Mesenteric fat pad (tissue), 1 donor: Measurements from ENCODE around the gene LRP4. TPM values are rescaled to one million over a fixed set of nuclear protein-coding genes. Genes with fewer than 3 reads are reported as not detected.
A peak's percentile ranks its signal among the peaks of the same experiment; 100 is the strongest.
"Not testable (repeated sequence)": the region's sequence is repeated elsewhere in the genome, so short reads cannot be mapped to it uniquely, and the experiment has no call there.

Source experiments
- DNase-seq: peaks from one replicate; pipeline ENCODE4 v3.0.0-alpha.2; 2020; ENCODE audit warnings: low spot score
- long read RNA-seq: library from polyadenylated mRNA; unstranded; transcript quantifications from one replicate; pipeline ENCODE4 v2.0.0, GENCODE V29; 2020
- total RNA-seq: library from RNA; stranded (reverse); fragmentation: NEBNext Ultra II Directional; extraction: Animal tissue kit (Norgen Biotek cat#: 25700); gene quantifications from one replicate; pipeline ENCODE4 v1.2.1, GENCODE V29; 2021
- donor health status: DM: yes; HTN: yes; CAD: no.

LRP4 gene
- 3.1 TPM for total RNA-seq
- long read RNA-seq = 0 reads

GRCh38 chr11:46918083-46918787, at the start of gene LRP4:
Gene LRP4, minus strand, starts transcription at chr11:46918550. Its CDS starts 171 bp downstream, at chr11:46918379.
- DNase-seq = no peak

- no peak for DNase-seq
Observed at GRCh38 chr11:46967962-46968361, 49.6 kb upstream of the LRP4 start.

GRCh38 chr11:46966773-46967172, 48.4 kb upstream of the LRP4 start:
- DNase-seq = no peak

- DNase-seq = no peak
Observed at GRCh38 chr11:46963844-46964243, 45.5 kb upstream of the LRP4 start.

GRCh38 chr11:46961886-46962285, 43.5 kb upstream of the LRP4 start:
- not testable (repeated sequence) for DNase-seq

GRCh38 chr11:46961041-46961440, 42.7 kb upstream of the LRP4 start:
- no peak for DNase-seq

DNA sequence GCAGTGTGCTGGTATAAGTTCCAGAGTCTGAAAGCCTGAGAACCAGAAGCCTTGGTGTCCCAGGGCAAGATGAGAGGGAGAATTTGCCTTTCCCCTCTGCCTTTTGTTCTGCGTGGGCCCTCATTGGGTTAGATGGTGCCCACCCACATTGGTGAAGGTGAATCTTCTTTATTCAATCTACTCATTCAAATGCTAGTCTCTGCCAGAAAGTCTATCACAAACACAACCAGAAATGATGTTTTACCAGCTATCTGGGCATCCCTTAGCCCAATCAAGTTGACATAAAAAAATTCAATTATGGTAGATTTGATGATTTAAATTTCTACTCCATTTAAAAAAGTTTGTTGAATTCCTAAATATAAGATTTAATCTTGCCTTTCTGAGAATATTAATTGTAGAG, 40.4 kb upstream of the LRP4 start:
- no peak for DNase-seq

DNA sequence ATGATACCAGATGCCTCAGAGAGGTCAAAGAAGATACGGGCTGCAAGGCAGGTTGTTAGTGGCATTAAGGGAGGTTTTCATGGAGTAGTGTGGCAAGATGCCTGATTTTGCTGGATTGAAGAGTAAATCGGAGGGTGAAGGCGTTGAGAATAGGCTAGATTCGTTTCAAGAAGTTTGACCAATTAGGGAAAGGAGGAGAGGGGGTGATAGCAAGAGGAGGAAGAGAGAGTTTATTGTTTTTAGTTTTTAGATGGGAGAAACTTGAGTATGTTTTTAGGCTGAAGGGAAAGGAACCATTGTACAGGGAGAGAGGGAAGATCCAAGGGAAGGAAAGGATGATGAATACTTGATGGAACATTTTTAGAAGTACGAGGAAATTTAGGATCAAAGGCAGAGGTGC, 34.7 kb upstream of the LRP4 start:
- no peak for DNase-seq

DNA sequence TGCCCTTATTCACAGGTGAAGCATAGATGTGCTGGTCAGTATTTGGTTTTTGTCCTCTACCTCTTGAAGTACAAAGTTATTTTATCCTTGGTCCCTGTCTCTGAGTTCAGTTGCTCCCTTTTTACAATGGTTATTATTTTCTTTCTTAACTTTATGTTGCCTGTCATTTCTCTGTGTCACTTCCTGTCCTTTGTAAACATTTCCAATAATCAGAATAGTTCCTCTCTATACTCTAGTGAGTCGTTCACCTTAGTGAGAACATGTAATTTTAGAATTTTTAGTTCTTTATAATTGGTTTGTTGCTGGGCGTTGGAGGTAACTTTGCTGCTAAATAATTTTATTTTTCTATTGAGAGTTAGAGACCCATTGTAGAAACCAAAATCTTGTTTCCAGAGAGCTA, 34.2 kb upstream of the LRP4 start:
- DNase-seq = no peak

- no peak for DNase-seq
Observed at GRCh38 chr11:46951864-46952263, 33.5 kb upstream of the LRP4 start.

DNA sequence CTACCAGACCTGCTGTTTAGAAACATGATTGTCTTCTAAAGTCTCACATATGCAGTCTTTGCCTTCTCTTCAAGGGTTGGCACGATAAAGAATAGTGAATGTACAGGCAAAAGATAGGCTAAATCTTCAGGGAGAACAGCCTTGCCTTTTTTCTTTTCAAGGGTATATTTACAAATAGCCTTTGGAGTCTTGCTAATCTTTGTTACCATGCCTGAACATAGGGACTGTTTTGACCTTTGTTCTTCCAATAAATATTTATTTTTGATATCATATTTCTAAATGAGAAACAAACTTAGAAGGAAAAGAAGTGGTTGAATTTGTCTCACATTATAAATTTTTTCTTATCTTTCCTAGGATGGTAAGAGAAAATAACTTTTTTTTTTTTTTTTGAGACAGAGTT, 30.9 kb upstream of the LRP4 start:
- DNase-seq = no peak

DNA sequence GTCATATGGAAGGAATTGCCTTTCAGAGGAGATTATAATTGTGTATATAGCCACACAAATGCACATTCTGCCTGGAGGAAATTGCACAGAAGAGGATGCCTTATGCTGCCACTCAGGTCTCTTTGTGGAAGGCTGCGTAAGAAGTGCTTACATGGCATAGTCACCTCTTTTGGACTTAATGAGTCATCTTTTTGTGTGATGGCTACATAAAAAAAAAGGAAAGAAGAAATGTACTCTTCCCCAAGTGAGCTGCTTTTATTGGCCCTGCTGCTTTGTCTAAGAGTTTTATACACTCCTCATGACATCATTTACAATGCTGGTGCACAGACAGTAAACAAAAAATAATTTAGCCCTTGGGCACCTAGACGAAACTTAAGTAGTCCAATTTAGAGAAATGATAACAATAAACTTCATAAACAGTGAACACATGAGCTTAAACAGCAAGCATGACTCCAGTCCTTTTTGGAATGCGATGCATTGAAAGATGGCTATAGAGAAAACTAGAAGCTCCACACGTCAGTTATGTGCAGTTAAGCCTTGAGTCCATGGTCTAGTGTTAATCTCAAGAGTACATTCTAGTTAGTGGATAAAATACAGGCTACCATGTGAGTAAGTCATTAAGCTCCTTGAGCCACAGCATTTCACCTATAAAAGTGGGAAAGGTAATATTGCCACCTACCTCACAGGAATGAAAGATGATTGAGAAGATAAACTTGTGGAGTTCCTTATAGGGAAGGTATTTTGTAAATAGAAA, 30.2 kb upstream of the LRP4 start:
- DNase-seq = no peak

GRCh38 chr11:46947399-46948077, 29.2 kb upstream of the LRP4 start:
- no peak for DNase-seq

DNA sequence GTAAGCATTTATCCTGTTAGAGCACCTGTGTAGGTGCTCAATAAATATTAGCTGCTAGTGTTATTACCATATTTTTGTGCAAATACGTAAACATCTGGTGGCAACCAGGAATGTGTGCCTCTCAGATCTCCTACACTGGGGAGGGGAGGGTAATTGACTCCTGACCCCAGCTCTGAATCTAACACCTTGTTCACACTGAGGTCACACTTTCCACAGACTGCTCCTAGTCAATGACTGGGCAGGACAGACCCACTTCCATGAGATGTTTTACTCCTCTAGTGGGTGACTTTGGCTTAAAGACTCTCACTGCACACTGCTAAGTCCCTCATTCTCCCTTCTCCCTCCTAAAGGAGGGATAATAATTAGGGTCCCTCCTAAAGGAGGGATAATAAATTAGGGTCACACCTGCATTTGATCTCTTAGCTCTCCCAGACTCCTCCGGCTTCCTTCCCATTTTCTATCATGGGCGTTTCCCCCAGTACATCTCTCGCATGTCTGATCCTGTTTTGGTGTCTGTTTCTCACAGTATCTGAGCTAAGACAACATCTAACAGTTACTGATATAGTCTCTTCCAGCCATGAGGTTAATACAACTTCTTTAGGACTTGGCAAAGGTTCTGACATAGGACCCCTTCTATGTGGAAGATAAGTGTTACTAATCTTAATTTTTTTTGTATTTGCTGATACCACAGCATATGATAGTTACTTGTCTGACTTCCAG, 26.2 kb upstream of the LRP4 start:
- no peak for DNase-seq

DNA sequence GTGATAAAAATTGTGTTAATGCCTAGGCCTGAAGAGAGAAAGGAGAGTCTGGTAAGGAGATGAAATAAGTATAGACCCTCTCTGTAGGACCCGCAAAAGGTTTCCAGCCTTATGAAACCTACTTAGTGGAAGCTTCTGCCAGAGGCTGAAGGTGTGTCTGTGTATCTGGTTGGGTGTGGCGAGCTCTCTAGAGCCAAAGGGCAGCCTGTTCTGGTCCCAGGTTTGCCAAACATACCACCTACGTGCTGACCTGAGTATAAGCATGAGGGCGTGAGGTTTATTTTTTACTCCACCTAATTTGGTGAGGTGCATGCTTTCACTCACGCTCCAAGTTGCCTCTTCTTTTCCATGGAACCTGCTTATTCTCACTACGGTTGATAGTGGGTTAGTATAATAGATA, 23.8 kb upstream of the LRP4 start:
- no peak for DNase-seq

DNA sequence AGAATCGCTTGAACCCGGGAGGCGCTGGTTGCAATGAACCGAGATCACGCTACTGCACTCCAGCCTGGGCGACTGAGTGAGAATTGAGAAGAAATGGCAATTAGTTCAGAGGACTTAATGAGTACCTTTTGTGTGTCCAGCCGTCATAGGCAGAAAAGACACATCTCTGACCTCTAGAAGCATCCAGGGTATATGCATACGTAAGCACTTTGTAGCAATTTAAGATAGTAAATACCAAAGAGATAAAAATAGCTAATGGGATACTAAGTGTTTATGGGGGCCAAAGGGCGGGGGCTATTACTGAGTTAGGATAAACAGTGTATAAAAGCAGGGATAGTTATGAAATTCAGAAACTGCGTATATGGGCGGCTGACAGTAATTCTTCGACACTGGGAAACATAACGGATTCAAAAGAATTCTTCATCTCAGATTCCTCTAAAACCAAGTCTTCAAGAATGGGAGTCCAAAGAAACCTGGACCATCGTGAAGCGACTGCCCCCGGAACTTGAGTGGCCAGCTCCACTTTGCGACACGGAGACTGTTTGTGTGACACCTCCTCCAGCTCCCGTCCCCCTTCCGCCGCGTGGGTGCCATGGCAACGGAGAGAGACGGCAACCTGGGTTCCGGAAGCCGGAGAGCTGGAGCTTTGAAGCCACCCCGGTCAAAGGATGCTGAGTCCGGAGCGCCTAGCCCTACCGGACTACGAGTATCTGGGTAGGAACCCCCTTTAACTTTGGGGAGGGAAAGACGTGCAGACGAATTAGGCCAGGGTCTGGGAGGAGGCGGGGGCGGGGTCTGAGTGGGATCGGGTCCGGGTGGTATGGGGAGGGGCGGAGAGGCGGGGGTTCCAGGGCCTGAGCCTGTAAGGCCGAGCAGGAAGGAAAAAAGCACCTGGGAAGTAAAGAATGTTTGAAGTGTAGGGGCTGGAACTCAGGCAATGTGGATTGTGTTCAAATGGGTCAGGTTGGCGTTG, 18.1 kb upstream of the LRP4 start, which contains the start of gene CSTPP1:
TSS of gene CSTPP1 (plus strand) at position 624 of the 973 bp plus-strand sequence. CDS start at position 669, 45 bp downstream.
- DNase-seq = peak; percentile 96

DNA sequence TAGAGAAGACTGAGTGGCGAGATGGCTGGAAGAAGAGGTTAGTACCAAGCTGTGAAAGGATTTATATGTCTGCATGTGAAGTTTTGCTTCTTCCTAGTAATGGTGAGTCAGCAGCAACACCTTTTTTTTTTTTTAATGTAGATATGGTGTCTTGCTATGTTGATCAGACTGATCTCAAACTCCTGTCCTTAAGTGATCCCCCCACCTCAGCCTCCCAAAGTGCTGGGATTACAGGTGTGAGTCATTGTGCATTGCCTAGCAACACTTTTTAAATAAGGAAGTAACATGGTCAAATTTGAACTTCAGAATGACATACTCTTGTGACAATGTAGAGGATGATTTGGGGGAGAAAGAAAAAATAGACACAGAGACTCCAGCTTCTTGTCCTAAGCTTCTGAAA, 11.7 kb upstream of the LRP4 start:
- no peak for DNase-seq

DNA sequence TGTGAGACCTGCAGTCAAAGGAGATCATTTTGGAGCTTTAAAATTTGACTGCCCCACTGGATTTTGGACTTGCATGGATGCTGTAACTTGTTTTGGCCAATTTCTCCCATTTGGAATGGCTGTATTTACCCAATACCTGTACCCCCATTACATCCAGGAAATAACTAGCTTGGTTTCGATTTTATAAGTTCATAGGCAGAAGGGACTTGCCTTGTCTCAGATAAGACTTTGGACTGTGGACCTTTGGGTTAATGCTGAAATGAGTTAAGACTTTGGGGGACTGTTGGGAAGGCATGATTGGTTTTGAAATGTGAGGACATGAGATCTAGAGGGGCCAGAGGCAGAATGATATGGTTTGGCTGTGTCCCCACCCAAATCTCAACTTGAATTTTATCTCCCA, 10.4 kb upstream of the LRP4 start:
- not testable (repeated sequence) for DNase-seq

DNA sequence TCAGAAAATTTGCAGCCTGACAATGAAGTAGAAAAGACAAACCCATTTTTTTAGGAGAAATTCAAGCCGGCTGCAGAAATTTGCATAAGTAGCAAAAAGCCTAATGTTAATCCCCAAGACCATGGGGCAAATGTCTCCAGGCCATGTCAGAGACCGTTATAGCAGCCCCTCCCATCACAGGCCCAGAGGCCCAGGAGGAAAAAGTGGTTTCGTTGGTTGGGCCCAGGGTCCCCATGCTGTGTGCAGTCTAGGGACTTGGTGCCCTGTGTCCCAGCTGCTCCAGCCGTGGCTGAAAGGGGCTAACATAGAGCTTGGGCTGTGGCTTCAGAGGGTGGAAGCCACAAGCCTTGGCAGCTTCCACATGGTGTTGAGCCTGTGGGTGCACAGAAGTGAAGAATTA, 9.6 kb upstream of the LRP4 start:
- not testable (repeated sequence) for DNase-seq

DNA sequence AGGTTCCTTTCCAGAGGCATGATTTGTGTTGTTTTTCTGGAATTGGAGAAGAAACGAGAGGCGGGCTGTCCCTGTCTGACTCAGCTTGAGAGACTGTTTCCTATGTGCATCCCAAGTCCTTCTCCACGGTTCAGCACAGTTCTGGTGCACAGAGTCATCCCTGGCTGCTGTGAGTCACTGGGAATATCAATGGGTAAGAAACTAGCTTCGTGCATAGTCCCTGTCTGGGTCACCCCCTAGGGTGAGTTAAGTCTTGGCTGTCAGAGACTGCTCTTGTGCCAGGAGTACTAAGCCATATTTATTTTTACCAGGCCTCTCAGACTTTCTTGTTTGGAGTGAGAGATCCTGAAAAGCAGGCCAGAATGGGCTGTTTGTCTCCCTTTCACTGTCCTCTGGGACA, 2.4 kb upstream of the LRP4 start:
- DNase-seq = no peak
